PC-3 (cell line): ENCODE results near the gene TMPRSS2.

Source experiments
- CTCF ChIP-seq: fragments of 300-600 bp; sonication (generic); conservative IDR thresholded peaks from 2 replicates; pipeline ENCODE4 v1.5.1; 2017; ENCODE audit warnings: antibody characterized with exemption, low read depth, mild to moderate bottlenecking, low read length
- EZH2phosphoT487 ChIP-seq: fragments of 300-600 bp; sonication (generic); IDR thresholded peaks from 2 replicates; pipeline ENCODE4 v1.6.1; 2018; ENCODE audit warnings: mild to moderate bottlenecking, antibody characterized with exemption, low read length, borderline replicate concordance

- TF ChIP-seq CTCF (no peak), EZH2phosphoT487 (no peak)
Measured at GRCh38 chr21:41477641-41478318, 30.2 kb downstream of the TMPRSS2 start.
